Measurements from ENCODE around the gene LSM14A. TPM values are rescaled to one million over a fixed set of nuclear protein-coding genes. Genes with fewer than 3 reads are reported as not detected.
"Not testable (repeated sequence)": the region's sequence is repeated elsewhere in the genome, so short reads cannot be mapped to it uniquely, and the experiment has no call there.

Gene LSM14A
- total RNA-seq, 4 donors from 2014 or later: 90.8 to 163 (median 111) TPM

DNA sequence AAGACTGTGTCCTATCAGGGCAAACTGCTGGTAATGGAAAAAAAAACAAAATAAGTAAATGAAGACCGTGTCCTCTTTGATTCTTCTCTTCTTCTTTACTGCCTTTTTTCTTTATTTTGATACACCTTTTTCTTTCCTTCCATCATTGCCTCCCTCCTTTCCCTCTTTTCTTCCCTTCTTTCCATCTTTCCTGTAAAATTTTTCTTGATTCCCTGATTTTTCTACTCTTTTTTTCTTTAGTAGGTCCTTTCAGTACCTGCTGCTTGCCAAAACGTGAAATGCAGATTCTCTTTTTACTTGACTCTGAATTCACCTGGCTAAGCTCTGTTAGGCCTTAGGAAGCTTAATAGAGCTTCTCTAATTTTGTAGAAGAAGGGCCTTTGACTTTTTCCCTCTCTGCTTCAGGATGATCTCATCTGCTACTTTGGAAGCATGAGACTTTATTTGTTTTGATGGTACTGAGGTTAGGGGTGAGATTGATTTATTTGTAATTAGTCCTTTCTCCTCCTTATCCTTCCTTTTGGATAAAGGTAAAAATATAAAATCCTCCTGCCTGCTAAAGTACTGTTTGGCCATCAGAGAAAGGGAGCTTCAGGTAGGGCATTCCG lies 19.2 kb downstream of the LSM14A start:
- intact Hi-C loops (cut with DNase I; ENCODE audit: low total_unique reads): no loop called here
- DNase-seq (ENCODE audit: low spot score in 2 of 2): no peak
- no peak for TF ChIP-seq POLR2A (IDR thresholded peaks at IDR 0.05)
- TF ChIP-seq, protein P1, sequence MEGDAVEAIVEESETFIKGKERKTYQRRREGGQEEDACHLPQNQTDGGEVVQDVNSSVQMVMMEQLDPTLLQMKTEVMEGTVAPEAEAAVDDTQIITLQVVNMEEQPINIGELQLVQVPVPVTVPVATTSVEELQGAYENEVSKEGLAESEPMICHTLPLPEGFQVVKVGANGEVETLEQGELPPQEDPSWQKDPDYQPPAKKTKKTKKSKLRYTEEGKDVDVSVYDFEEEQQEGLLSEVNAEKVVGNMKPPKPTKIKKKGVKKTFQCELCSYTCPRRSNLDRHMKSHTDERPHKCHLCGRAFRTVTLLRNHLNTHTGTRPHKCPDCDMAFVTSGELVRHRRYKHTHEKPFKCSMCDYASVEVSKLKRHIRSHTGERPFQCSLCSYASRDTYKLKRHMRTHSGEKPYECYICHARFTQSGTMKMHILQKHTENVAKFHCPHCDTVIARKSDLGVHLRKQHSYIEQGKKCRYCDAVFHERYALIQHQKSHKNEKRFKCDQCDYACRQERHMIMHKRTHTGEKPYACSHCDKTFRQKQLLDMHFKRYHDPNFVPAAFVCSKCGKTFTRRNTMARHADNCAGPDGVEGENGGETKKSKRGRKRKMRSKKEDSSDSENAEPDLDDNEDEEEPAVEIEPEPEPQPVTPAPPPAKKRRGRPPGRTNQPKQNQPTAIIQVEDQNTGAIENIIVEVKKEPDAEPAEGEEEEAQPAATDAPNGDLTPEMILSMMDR (IDR thresholded peaks at IDR 0.05): no peak
- no peak overlapping the region for H3K4me3 ChIP-seq (ENCODE audit: low read depth, poor library complexity, severe bottlenecking)
- WGBS, 2 donors: 67 to 73% methylated on average over 3 of the region's 3 CpGs

DNA sequence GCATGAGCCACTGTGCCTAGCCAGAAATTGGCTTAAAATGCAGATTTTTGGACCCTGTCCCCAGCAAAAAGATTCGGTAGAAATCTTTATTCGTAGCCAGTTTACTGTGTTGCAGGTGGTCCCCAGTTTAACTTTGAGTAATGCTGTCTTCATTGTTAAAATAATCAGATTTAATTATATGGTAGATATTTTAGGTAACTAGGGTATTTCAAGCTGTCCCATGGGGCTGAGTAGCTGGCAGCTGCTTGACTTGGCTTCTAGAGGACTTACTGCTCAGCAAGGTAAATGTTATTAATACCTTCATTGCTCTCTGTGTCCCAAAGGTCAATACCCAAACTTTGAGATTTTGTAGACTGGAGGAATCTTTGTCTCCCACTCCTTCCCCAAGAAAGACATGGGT lies 21.1 kb downstream of the LSM14A start:
- DNase-seq (ENCODE audit: low spot score in 2 of 2): no peak
- no peak for TF ChIP-seq POLR2A (IDR thresholded peaks at IDR 0.05)
- TF ChIP-seq, protein P1 (IDR thresholded peaks at IDR 0.05): no peak
- intact Hi-C loops (cut with DNase I; ENCODE audit: low total_unique reads): no loop called here
- 90 to 95% methylated on average over 2 of the region's 2 CpGs for WGBS, 2 donors
- no peak overlapping the region for H3K4me3 ChIP-seq (ENCODE audit: low read depth, poor library complexity, severe bottlenecking)

DNA sequence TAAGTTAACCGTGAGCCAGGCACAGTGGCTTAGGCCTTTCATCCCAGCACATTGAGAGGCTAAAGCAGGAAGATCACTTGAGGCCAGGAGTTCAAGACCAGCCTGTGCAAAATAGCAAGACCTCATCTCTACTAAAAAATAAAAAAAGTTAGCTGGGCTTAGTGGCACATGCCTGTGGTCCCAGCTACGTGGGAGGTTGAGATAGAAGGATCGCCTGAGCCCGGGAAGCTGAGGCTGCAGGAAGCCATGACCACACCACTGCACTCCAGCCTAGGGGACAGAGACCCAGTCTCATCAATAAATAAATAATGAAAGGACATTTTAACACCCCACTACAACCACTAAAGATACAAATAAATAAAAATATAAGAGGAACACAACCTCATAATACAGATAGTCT lies 21.6 kb downstream of the LSM14A start:
- TF ChIP-seq POLR2A (IDR thresholded peaks at IDR 0.05): no peak
- 84 to 89% methylated on average over 4 of the region's 4 CpGs for WGBS, 2 donors
- H3K4me3 ChIP-seq (ENCODE audit: low read depth, poor library complexity, severe bottlenecking): no peak overlapping the region
- no peak for DNase-seq (ENCODE audit: low spot score in 2 of 2)
- intact Hi-C loops (cut with DNase I; ENCODE audit: low total_unique reads): no loop called here

DNA sequence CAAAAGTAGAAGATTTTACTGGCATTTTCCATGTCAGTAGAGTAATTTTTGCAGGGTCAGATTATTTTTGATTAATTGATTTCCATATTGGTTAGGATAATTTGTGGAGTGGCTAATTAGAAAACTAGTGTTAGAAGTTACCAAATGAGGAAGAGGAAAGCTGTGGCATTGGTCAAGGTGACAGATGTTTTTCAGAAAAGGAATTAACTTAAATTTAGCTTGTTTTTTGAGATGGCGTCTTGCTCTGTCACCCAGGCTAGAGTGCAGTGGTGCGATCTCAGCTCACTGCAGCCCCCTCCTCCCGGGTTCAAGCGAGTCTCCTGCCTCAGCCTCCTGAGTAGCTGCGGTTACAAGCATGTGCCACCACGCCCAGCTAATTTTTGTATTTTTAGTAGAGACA lies 28.8 kb downstream of the LSM14A start:
- TF ChIP-seq, protein P1 (IDR thresholded peaks at IDR 0.05): no peak
- no peak for TF ChIP-seq POLR2A (IDR thresholded peaks at IDR 0.05)
- DNase-seq (ENCODE audit: low spot score in 2 of 2): no peak
- intact Hi-C loops (cut with DNase I; ENCODE audit: low total_unique reads): no loop called here
- no peak overlapping the region for H3K4me3 ChIP-seq (ENCODE audit: low read depth, poor library complexity, severe bottlenecking)
- WGBS, 2 donors: 95 to 98% methylated on average over 6 of the region's 6 CpGs

DNA sequence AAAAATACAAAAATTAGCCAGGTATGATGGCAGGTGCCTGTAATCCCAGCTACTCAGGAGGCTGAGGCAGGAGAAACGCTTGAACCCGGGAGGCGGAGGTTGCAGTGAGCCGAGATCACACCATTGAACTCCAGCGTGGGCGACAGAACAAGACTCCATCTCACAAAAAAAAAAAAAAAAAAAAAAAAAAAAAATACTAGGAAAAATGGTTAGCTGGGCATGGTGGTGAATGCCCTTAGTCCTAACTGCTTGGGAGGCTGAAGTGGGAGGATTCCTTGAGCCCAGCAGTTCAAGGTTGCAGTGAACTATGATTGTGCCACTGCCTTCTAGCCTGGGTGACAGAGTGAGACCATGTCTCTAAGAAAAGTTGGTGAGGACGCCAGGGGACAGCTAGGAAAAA lies 33.0 kb downstream of the LSM14A start:
- 97 to 99% methylated on average over 7 of the region's 7 CpGs for WGBS, 2 donors
- intact Hi-C loops (cut with DNase I; ENCODE audit: low total_unique reads); DNase-seq (ENCODE audit: low spot score in 2 of 2); H3K4me3 ChIP-seq (ENCODE audit: low read depth, poor library complexity, severe bottlenecking): not testable (repeated sequence)

DNA sequence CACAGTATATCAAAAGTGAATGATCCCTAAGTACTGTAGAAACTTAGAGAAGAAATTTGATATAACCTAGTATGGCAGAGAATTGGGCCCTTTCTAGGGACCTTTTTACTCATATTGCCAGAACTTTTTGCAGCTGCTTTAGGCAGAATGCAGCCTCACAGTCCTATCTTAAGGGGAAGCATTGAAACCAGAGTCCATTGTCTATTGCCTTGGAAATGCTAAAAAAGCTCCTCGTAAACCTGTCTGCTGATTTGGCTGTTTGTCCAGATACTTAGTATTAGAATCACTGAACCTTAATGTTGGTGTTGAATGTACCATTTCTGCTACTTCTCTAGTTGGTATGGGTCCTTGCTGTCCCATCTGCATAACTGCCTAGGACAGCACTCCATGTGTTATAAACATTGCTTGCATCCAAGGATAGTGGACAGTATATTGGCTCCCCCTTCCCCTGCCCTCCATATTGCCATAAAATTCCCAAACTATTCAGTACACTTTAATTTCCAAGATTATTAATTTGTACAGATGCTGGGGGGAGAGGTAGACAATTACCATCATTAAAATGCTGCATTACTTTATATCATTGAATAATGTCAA lies 36.1 kb downstream of the LSM14A start:
- intact Hi-C loops (cut with DNase I; ENCODE audit: low total_unique reads): no loop called here
- no peak overlapping the region for H3K4me3 ChIP-seq (ENCODE audit: low read depth, poor library complexity, severe bottlenecking)
- no peak for DNase-seq (ENCODE audit: low spot score in 2 of 2)
- TF ChIP-seq POLR2A (IDR thresholded peaks at IDR 0.05): no peak
- TF ChIP-seq, protein P1 (IDR thresholded peaks at IDR 0.05): no peak
- WGBS, 2 donors: 89 to 93% methylated on average over 1 of the region's 1 CpG

DNA sequence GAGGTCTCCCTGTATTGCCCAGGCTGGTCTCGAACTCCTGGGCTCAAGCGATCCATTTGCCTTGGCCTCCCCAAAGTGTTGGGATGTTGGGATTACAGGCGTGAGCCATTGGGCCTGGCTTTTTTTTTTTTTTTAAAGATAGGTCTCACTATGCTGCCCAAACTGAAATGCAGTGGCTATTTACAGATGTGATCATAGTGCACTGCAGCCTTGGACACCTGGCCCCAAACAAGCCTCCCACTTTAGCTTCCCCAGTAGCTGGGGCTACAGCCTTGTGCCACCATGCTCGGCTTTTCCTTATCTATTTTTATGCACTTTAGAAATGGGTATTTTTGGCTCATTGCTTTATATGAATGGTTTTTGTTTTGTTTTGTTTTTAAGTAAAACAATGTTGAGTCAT lies 37.4 kb downstream of the LSM14A start:
- intact Hi-C loops (cut with DNase I; ENCODE audit: low total_unique reads): no loop called here
- no peak overlapping the region for H3K4me3 ChIP-seq (ENCODE audit: low read depth, poor library complexity, severe bottlenecking)
- no peak for DNase-seq (ENCODE audit: low spot score in 2 of 2)
- 93 to 99% methylated on average over 4 of the region's 4 CpGs for WGBS, 2 donors
- TF ChIP-seq, protein P1 (IDR thresholded peaks at IDR 0.05): no peak
- no peak for TF ChIP-seq POLR2A (IDR thresholded peaks at IDR 0.05)

Data from lower leg skin (tissue), 4 donors.